Suprapubic skin (tissue), 2 donors: ENCODE measurements around the gene ARMC12.

ENCODE experiments used
- EP300 ChIP-seq: sonication (generic); formaldehyde crosslinking; IDR thresholded peaks from one replicate; pipeline ENCODE4 v1.6.1; 2017; ENCODE audit warnings: antibody characterized with exemption
- POLR2A ChIP-seq, 2 donors: fragments of 450-650 bp; IDR thresholded peaks; one replicate each; pipeline ENCODE4 v1.6.1; 2017; ENCODE audit warnings: antibody characterized with exemption in 2 of 2, mild to moderate bottlenecking in 2 of 2, moderate library complexity in 2 of 2

DNA sequence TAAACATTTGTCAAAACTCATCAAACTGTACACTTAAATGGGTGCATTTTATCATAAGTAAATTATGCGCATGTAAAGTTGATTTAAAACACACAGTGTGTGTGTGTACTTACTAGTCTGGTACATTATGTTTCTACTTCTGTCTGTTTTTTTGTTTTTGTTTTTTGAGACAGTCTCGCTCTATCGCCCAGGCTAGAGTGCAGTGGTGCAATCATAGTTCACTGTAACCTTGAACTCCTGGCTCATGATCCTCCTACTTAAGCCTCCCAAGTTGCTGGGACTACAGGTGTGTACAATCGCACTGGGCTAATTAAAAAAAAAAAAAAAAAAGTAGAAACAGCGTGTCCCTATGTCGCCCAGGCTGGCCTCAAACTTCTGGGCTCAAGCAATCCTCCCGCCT lies 25.1 kb upstream of the ARMC12 start:
- no peak for TF ChIP-seq EP300
- TF ChIP-seq POLR2A (IDR thresholded peaks at IDR 0.05), result no peak
